Measurements from ENCODE around the gene SMARCAD1. TPM values are rescaled to one million over a fixed set of nuclear protein-coding genes. Genes with fewer than 3 reads are reported as not detected.

Gene SMARCAD1
- total RNA-seq, 1 experiment from 2014 or later: 57.1 TPM

- Histone ChIP-seq H3K23ac (ENCODE audit: insufficient read length, low read depth, low read length) (no peak overlapping the region), H3K79me1 (ENCODE audit: insufficient read depth, low read depth, low read length, poor library complexity, severe bottlenecking) (no peaks in the 10 kb centered on the region), H3K9ac (ENCODE audit: extremely low read depth, insufficient read length, low read length) (no peak overlapping the region), H2BK12ac (ENCODE audit: insufficient read length, low read depth, low read length) (no peak overlapping the region), H4K20me1 (ENCODE audit: control insufficient read depth, insufficient read depth, insufficient read length) (no peaks in the 10 kb centered on the region), H3K4me2 (ENCODE audit: insufficient read depth, insufficient read length, low read length) (no peak overlapping the region), H3K79me2 (ENCODE audit: insufficient read depth, low read length) (no peaks in the 10 kb centered on the region), H3K18ac (ENCODE audit: insufficient read length, low read depth, low read length) (no peak overlapping the region), H4K8ac (replicated peaks; ENCODE audit: insufficient read length, low read depth, low read length) (no peak overlapping the region), H2BK15ac (ENCODE audit: low read depth, low read length) (no peak overlapping the region), H2BK120ac (ENCODE audit: low read depth, low read length, poor library complexity, severe bottlenecking) (no peak overlapping the region), H2BK5ac (ENCODE audit: insufficient read length, low read length) (no peak overlapping the region), H4K91ac (ENCODE audit: insufficient read length, low read depth, low read length) (no peak overlapping the region), H2AK5ac (ENCODE audit: insufficient read length, low read length) (no peak overlapping the region), H3K23me2 (ENCODE audit: insufficient read length, low read depth, low read length, poor library complexity, severe bottlenecking) (no peaks in the 10 kb centered on the region), H3K56ac (ENCODE audit: insufficient read length, low read depth, low read length) (no peak overlapping the region), H2BK20ac (ENCODE audit: low read depth, low read length, poor library complexity, severe bottlenecking) (no peak overlapping the region), H3K4ac (ENCODE audit: low read depth, low read length) (no peak overlapping the region), H3K9me3 (ENCODE audit: control insufficient read depth, low read depth, low read length) (no peaks in the 10 kb centered on the region), H3K4me1 (ENCODE audit: insufficient read depth, low read length) (no peaks in the 10 kb centered on the region), H2AFZ (ENCODE audit: low read length) (no peak overlapping the region), H3K14ac (ENCODE audit: insufficient read depth, low read length) (no peak overlapping the region), H4K5ac (ENCODE audit: insufficient read length, low read depth, low read length) (no peak overlapping the region), H3K27me3 (ENCODE audit: insufficient read depth, low read length) (no peaks in the 10 kb centered on the region), H3K27ac (ENCODE audit: insufficient read length, low read depth, low read length) (no peak overlapping the region), H3T11ph (ENCODE audit: low read length) (no peak overlapping the region)
- no peaks in the 10 kb centered on the region for H3K27me3 Mint-ChIP-seq (ENCODE audit: low read depth)
- no peaks in the 10 kb centered on the region for H3K4me1 Mint-ChIP-seq
- H3K4me3 Mint-ChIP-seq: no peak overlapping the region
- no peaks in the 10 kb centered on the region for H3K9me3 Mint-ChIP-seq
- TF ChIP-seq, protein P1, sequence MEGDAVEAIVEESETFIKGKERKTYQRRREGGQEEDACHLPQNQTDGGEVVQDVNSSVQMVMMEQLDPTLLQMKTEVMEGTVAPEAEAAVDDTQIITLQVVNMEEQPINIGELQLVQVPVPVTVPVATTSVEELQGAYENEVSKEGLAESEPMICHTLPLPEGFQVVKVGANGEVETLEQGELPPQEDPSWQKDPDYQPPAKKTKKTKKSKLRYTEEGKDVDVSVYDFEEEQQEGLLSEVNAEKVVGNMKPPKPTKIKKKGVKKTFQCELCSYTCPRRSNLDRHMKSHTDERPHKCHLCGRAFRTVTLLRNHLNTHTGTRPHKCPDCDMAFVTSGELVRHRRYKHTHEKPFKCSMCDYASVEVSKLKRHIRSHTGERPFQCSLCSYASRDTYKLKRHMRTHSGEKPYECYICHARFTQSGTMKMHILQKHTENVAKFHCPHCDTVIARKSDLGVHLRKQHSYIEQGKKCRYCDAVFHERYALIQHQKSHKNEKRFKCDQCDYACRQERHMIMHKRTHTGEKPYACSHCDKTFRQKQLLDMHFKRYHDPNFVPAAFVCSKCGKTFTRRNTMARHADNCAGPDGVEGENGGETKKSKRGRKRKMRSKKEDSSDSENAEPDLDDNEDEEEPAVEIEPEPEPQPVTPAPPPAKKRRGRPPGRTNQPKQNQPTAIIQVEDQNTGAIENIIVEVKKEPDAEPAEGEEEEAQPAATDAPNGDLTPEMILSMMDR (conservative IDR thresholded peaks at IDR 0.05): no peak
- H3K27ac Mint-ChIP-seq: no peak overlapping the region
- peaks cover 24 to 70% (median 69%) of the 10 kb centered on the region in 3 experiments for H3K36me3 Mint-ChIP-seq (ENCODE audit: insufficient read depth in 1 of 3, low read depth in 3 of 3)
- WGBS (ENCODE audit: extremely low coverage, insufficient read length, low lambda C conversion rate): no CpG with 5 or more reads among the region's 1 CpG
- no peak for DNase-seq
Observed at GRCh38 chr4:94284889-94285288, 77.2 kb downstream of the SMARCAD1 start.
